Suprapubic skin (tissue), 4 donors: ENCODE measurements around the gene SEC61A1.

Source experiments
- EP300 ChIP-seq: sonication (generic); formaldehyde crosslinking; IDR thresholded peaks from one replicate; pipeline ENCODE4 v1.6.1; 2017; ENCODE audit warnings: antibody characterized with exemption
- POLR2A ChIP-seq, 2 donors: fragments of 450-650 bp; IDR thresholded peaks; one replicate each; pipeline ENCODE4 v1.6.1; 2017; ENCODE audit warnings: antibody characterized with exemption in 2 of 2, mild to moderate bottlenecking in 2 of 2, moderate library complexity in 2 of 2
- POLR2AphosphoS5 ChIP-seq, 3 donors: sonication (generic); formaldehyde crosslinking; IDR thresholded peaks; one replicate each; pipeline ENCODE4 v1.6.1; 2017; ENCODE audit warnings: antibody characterized with exemption in 3 of 3
- TF ChIP-seq, protein P1 (sequence below), 2 donors: fragments of 200-600 bp in 1 of 2; fragments of 450-650 bp in 1 of 2; sonication (generic) in 1 of 2; IDR thresholded peaks; one replicate each; pipeline ENCODE4 v1.5.1; 2016 to 2019; ENCODE audit warnings: antibody characterized with exemption in 2 of 2, mild to moderate bottlenecking in 1 of 2, moderate library complexity in 1 of 2

DNA sequence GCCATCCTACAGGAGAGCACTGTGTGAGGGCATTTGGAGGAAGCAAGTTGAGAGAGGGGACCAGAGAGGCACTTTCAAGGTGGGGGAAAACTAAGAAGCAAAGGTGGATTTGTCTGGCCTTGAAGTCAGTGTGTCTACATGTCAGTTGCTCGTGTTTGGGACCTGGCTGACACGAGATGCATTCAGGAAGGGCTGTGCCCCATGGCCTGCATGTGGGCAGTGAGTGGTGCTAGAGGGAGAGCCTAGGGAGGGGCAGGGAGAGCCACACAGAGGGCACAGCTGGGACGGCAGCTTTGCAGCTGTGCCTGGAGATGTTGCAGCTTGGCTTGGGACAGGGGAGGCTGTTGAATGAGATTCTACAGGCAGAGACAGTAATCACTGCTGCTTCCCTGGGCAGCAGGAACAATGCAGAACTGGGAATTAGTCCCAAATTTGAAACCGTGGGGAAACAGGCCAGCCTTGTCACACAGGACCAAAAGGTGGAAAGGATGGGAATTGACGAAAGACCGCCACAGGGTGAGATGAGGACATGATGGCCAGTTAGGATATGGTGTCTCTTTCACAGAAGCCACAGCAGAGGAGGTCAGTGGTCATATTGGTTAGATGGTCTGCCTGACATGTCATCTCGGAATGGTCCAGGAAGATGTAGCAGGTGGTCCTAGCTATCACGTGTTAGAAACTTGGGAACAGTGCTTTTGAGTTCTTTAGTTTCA is 10.0 kb downstream of the SEC61A1 start:
- TF ChIP-seq, protein P1, sequence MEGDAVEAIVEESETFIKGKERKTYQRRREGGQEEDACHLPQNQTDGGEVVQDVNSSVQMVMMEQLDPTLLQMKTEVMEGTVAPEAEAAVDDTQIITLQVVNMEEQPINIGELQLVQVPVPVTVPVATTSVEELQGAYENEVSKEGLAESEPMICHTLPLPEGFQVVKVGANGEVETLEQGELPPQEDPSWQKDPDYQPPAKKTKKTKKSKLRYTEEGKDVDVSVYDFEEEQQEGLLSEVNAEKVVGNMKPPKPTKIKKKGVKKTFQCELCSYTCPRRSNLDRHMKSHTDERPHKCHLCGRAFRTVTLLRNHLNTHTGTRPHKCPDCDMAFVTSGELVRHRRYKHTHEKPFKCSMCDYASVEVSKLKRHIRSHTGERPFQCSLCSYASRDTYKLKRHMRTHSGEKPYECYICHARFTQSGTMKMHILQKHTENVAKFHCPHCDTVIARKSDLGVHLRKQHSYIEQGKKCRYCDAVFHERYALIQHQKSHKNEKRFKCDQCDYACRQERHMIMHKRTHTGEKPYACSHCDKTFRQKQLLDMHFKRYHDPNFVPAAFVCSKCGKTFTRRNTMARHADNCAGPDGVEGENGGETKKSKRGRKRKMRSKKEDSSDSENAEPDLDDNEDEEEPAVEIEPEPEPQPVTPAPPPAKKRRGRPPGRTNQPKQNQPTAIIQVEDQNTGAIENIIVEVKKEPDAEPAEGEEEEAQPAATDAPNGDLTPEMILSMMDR (IDR thresholded peaks at IDR 0.05) = no peak
- TF ChIP-seq POLR2AphosphoS5 (IDR thresholded peaks at IDR 0.05) = no peak
- TF ChIP-seq POLR2A (IDR thresholded peaks at IDR 0.05) = no peak
- TF ChIP-seq EP300 = no peak
